Right ventricle myocardium superior (tissue), 1 donor: ENCODE results near the gene GPD1. TPM values are rescaled to one million over a fixed set of nuclear protein-coding genes. Genes with fewer than 3 reads are reported as not detected.
"Not testable (repeated sequence)": the region's sequence is repeated elsewhere in the genome, so short reads cannot be mapped to it uniquely, and the experiment has no call there.

Experiments
- ATAC-seq: fragments of 200-7000 bp; cut with Tn5 transposase; one replicate; pipeline ENCODE4 v1.9.1; 2020; ENCODE audit warnings: mild to moderate bottlenecking; ENCODE audit not compliant: poor library complexity
- DNase-seq: peaks from one replicate; pipeline ENCODE4 v3.0.0-alpha.2; 2020
- intact Hi-C: fragments of 100-400 bp; cut with DNase I; formaldehyde crosslinking; loops from one replicate; pipeline ENCODE4 v1.11.2; 2022
- total RNA-seq: library from RNA; stranded (reverse); fragmentation: NEBNext Ultra II Directional; extraction: Animal tissue kit (Norgen Biotek cat#: 25700); gene quantifications from one replicate; pipeline ENCODE4 v1.2.1, GENCODE V29; 2021
- donor health status: DM: no; HTN: yes; CAD: no; lungs with severe emphysema.

The GPD1 gene
- total RNA-seq, 1 donor from 2014 or later, result 38.3 TPM

GRCh38 chr12:50070314-50071060, 33.3 kb upstream of the GPD1 start:
- peak; percentile 82 for ATAC-seq
- DNase-seq, result peak; percentile 84
- intact Hi-C loops, result loop anchor here (5.0 kb wide), 3 partner anchors 103 to 203 kb away; no protein-coding TSS in a partner anchor

- ATAC-seq (no peak), DNase-seq (no peak)
- intact Hi-C loops, result loop anchor here (5.0 kb wide), 3 partner anchors 105 to 205 kb away; no protein-coding TSS in a partner anchor
Observed at GRCh38 chr12:50072198-50072907, 31.5 kb upstream of the GPD1 start.

- intact Hi-C loops, result loop anchor here (5.0 kb wide), 3 partner anchors 104 to 206 kb away; no protein-coding TSS in a partner anchor
- ATAC-seq (no peak), DNase-seq (no peak)
Observed at GRCh38 chr12:50073206-50073605, 30.6 kb upstream of the GPD1 start.

GRCh38 chr12:50073712-50074111, 30.1 kb upstream of the GPD1 start:
- intact Hi-C loops, result loop anchor here (5.0 kb wide), 3 partner anchors 104 to 206 kb away; no protein-coding TSS in a partner anchor
- DNase-seq, result no peak
- ATAC-seq, result no peak

- intact Hi-C loops, result loop anchor here (5.0 kb wide), 3 partner anchors 102 to 208 kb away; no protein-coding TSS in a partner anchor
- ATAC-seq (peak; percentile 95), DNase-seq (peak; percentile 89)
Observed at GRCh38 chr12:50074936-50075807, 28.6 kb upstream of the GPD1 start.

- ATAC-seq, result no peak
- DNase-seq, result no peak
- intact Hi-C loops, result no loop called here
Observed at GRCh38 chr12:50075808-50076170, 28.0 kb upstream of the GPD1 start.

- no peak for DNase-seq
- no peak for ATAC-seq
- intact Hi-C loops, result no loop called here
Observed at GRCh38 chr12:50077099-50077498, 26.7 kb upstream of the GPD1 start.

- intact Hi-C loops, result no loop called here
- no peak for DNase-seq
- no peak for ATAC-seq
Observed at GRCh38 chr12:50078281-50078680, 25.5 kb upstream of the GPD1 start.

- no peak for DNase-seq
- ATAC-seq, result no peak
- intact Hi-C loops, result no loop called here
Observed at GRCh38 chr12:50079771-50080170, 24.0 kb upstream of the GPD1 start.

GRCh38 chr12:50081096-50081808, 22.6 kb upstream of the GPD1 start:
- DNase-seq (no peak), ATAC-seq (no peak)
- intact Hi-C loops, result no loop called here

GRCh38 chr12:50082644-50083043, 21.2 kb upstream of the GPD1 start:
- intact Hi-C loops, result no loop called here
- DNase-seq, result no peak
- no peak for ATAC-seq

GRCh38 chr12:50083301-50083700, 20.5 kb upstream of the GPD1 start:
- ATAC-seq (no peak), DNase-seq (no peak)
- intact Hi-C loops, result no loop called here

GRCh38 chr12:50084409-50084774, 19.4 kb upstream of the GPD1 start:
- ATAC-seq, intact Hi-C loops: not testable (repeated sequence)

GRCh38 chr12:50084775-50085614, 18.8 kb upstream of the GPD1 start, which contains the start of gene SMARCD1:
SMARCD1 (plus strand) TSS chr12:50085342; CDS start chr12:50085370, 28 bp downstream.
- ATAC-seq, result peak; percentile 96
- DNase-seq, result peak; percentile 96
- intact Hi-C loops, result loop anchor here (5.0 kb wide), 1 partner anchor 82 kb away; the partner anchor contains the start of gene CERS5

More at GRCh38 chr12:50084409-50084774, 19.4 kb upstream of the GPD1 start:
- not testable (repeated sequence) for DNase-seq

- DNase-seq, result no peak
- intact Hi-C loops, result loop anchor here (5.0 kb wide), 1 partner anchor 82 kb away; the partner anchor contains the start of gene CERS5
- no peak for ATAC-seq
Observed at GRCh38 chr12:50085615-50086072, 18.2 kb upstream of the GPD1 start.

- DNase-seq (no peak), ATAC-seq (no peak)
- intact Hi-C loops, result loop anchor here (5.0 kb wide), 1 partner anchor 81 kb away; the partner anchor contains the start of gene CERS5
Observed at GRCh38 chr12:50086148-50086547, 17.7 kb upstream of the GPD1 start.

GRCh38 chr12:50087151-50087550, 16.7 kb upstream of the GPD1 start:
- ATAC-seq (no peak), DNase-seq (no peak)
- intact Hi-C loops, result loop anchor here (5.0 kb wide), 1 partner anchor 80 kb away; the partner anchor contains the start of gene CERS5
